Measurements from ENCODE around the gene ASAP3.
A peak's percentile ranks its signal among the peaks of the same experiment; 100 is the strongest.

Gene ASAP3

GRCh38 chr1:23483321-23484252 is at the start of gene ASAP3:
ASAP3 (minus strand) TSS chr1:23484179; CDS start chr1:23484133, 46 bp downstream.
- Mint-ChIP-seq H3K27ac (ENCODE audit: low read depth) (no peak within 1 kb of the TSS), H3K4me1 (peaks cover 16% of the 10 kb centered on the region), H3K27me3 (peaks cover 41% of the 10 kb centered on the region), H3K9me3 (no peaks in the 10 kb centered on the region), H3K36me3 (ENCODE audit: insufficient read depth) (peaks cover 2% of the 10 kb centered on the region), H3K4me3 (peak within 1 kb of the TSS; percentile 82)
- ATAC-seq (replicated peaks; ENCODE audit: extremely low read depth, poor library complexity, severe bottlenecking) (peak; percentile 52), DNase-seq (ENCODE audit: low spot score in 2 of 2) (no peak)

- ATAC-seq (replicated peaks; ENCODE audit: extremely low read depth, poor library complexity, severe bottlenecking) (no peak), DNase-seq (ENCODE audit: low spot score in 2 of 2) (no peak)
- Mint-ChIP-seq H3K36me3 (ENCODE audit: insufficient read depth) (peaks cover 3% of the 10 kb centered on the region), H3K27ac (ENCODE audit: low read depth) (peak overlapping the region; percentile 13), H3K27me3 (no peaks in the 10 kb centered on the region), H3K4me3 (peak overlapping the region; percentile 30), H3K9me3 (no peaks in the 10 kb centered on the region), H3K4me1 (peaks cover 41% of the 10 kb centered on the region)
Measured at GRCh38 chr1:23533246-23534023, 49.5 kb upstream of the ASAP3 start.

- ATAC-seq (replicated peaks; ENCODE audit: extremely low read depth, poor library complexity, severe bottlenecking) (no peak), DNase-seq (ENCODE audit: low spot score in 2 of 2) (no peak)
- H3K36me3 Mint-ChIP-seq (ENCODE audit: insufficient read depth): peaks cover 5% of the 10 kb centered on the region
- peak overlapping the region; percentile 88 for H3K27ac Mint-ChIP-seq (ENCODE audit: low read depth)
- peaks cover 59% of the 10 kb centered on the region for H3K4me1 Mint-ChIP-seq
- H3K27me3 Mint-ChIP-seq: no peaks in the 10 kb centered on the region
- H3K9me3 Mint-ChIP-seq: no peaks in the 10 kb centered on the region
- peak overlapping the region; percentile 88 for H3K4me3 Mint-ChIP-seq
Measured at GRCh38 chr1:23531562-23532094, 47.6 kb upstream of the ASAP3 start.

- H3K27me3 Mint-ChIP-seq: no peaks in the 10 kb centered on the region
- ATAC-seq (replicated peaks; ENCODE audit: extremely low read depth, poor library complexity, severe bottlenecking) (peak; percentile 75), DNase-seq (ENCODE audit: low spot score in 2 of 2) (peak; percentile 57 to 66)
- H3K4me3 Mint-ChIP-seq: peak within 1 kb of the TSS; percentile 88
- no peaks in the 10 kb centered on the region for H3K9me3 Mint-ChIP-seq
- H3K36me3 Mint-ChIP-seq (ENCODE audit: insufficient read depth): peaks cover 7% of the 10 kb centered on the region
- H3K27ac Mint-ChIP-seq (ENCODE audit: low read depth): peak within 1 kb of the TSS; percentile 88
- peaks cover 65% of the 10 kb centered on the region for H3K4me1 Mint-ChIP-seq
Measured at GRCh38 chr1:23530747-23531561, 47.0 kb upstream of the ASAP3 start, which contains the start of gene E2F2. E2F2 (minus strand) TSS chr1:23531233; CDS start chr1:23530793, 440 bp downstream.

GRCh38 chr1:23530087-23530746 is 46.2 kb upstream of the ASAP3 start:
- H3K27ac Mint-ChIP-seq (ENCODE audit: low read depth): peak overlapping the region; percentile 76
- H3K9me3 Mint-ChIP-seq: no peaks in the 10 kb centered on the region
- H3K4me3 Mint-ChIP-seq: peak overlapping the region; percentile 77
- DNase-seq (ENCODE audit: low spot score in 2 of 2) (no peak), ATAC-seq (replicated peaks; ENCODE audit: extremely low read depth, poor library complexity, severe bottlenecking) (peak; percentile 9)
- H3K36me3 Mint-ChIP-seq (ENCODE audit: insufficient read depth): peaks cover 7% of the 10 kb centered on the region
- no peaks in the 10 kb centered on the region for H3K27me3 Mint-ChIP-seq
- H3K4me1 Mint-ChIP-seq: peaks cover 73% of the 10 kb centered on the region

- no peak for ATAC-seq (replicated peaks; ENCODE audit: extremely low read depth, poor library complexity, severe bottlenecking)
- DNase-seq (ENCODE audit: low spot score in 2 of 2): no peak
- Mint-ChIP-seq H3K36me3 (ENCODE audit: insufficient read depth) (peaks cover 7% of the 10 kb centered on the region), H3K9me3 (no peaks in the 10 kb centered on the region), H3K4me3 (peak overlapping the region; percentile 77), H3K27ac (ENCODE audit: low read depth) (peak overlapping the region; percentile 76), H3K27me3 (no peaks in the 10 kb centered on the region), H3K4me1 (peaks cover 81% of the 10 kb centered on the region)
Measured at GRCh38 chr1:23529146-23530086, 45.4 kb upstream of the ASAP3 start.

- ATAC-seq (replicated peaks; ENCODE audit: extremely low read depth, poor library complexity, severe bottlenecking) (peak; percentile 69), DNase-seq (ENCODE audit: low spot score in 2 of 2) (peak; percentile 61 to 69)
- peaks cover 82% of the 10 kb centered on the region for H3K4me1 Mint-ChIP-seq
- H3K27me3 Mint-ChIP-seq: no peaks in the 10 kb centered on the region
- H3K36me3 Mint-ChIP-seq (ENCODE audit: insufficient read depth): peaks cover 7% of the 10 kb centered on the region
- peak overlapping the region; percentile 77 for H3K4me3 Mint-ChIP-seq
- no peaks in the 10 kb centered on the region for H3K9me3 Mint-ChIP-seq
- peak overlapping the region; percentile 76 for H3K27ac Mint-ChIP-seq (ENCODE audit: low read depth)
Measured at GRCh38 chr1:23528250-23528978, 44.4 kb upstream of the ASAP3 start.

GRCh38 chr1:23527900-23528249 is 43.9 kb upstream of the ASAP3 start:
- DNase-seq (ENCODE audit: low spot score in 2 of 2): no peak
- peak overlapping the region; percentile 77 for H3K4me3 Mint-ChIP-seq
- H3K9me3 Mint-ChIP-seq: no peaks in the 10 kb centered on the region
- H3K27me3 Mint-ChIP-seq: no peaks in the 10 kb centered on the region
- H3K36me3 Mint-ChIP-seq (ENCODE audit: insufficient read depth): peaks cover 7% of the 10 kb centered on the region
- H3K27ac Mint-ChIP-seq (ENCODE audit: low read depth): peak overlapping the region; percentile 76
- peaks cover 77% of the 10 kb centered on the region for H3K4me1 Mint-ChIP-seq
- peak; percentile 17 for ATAC-seq (replicated peaks; ENCODE audit: extremely low read depth, poor library complexity, severe bottlenecking)

- Mint-ChIP-seq H3K4me1 (peaks cover 78% of the 10 kb centered on the region), H3K27ac (ENCODE audit: low read depth) (no peak overlapping the region), H3K4me3 (peak overlapping the region; percentile 77), H3K27me3 (no peaks in the 10 kb centered on the region), H3K9me3 (no peaks in the 10 kb centered on the region), H3K36me3 (ENCODE audit: insufficient read depth) (peaks cover 7% of the 10 kb centered on the region)
- no peak for DNase-seq (ENCODE audit: low spot score in 2 of 2)
- ATAC-seq (replicated peaks; ENCODE audit: extremely low read depth, poor library complexity, severe bottlenecking): no peak
Measured at GRCh38 chr1:23527366-23527765, 43.4 kb upstream of the ASAP3 start.

- Mint-ChIP-seq H3K9me3 (no peaks in the 10 kb centered on the region), H3K27me3 (no peaks in the 10 kb centered on the region), H3K4me3 (peak overlapping the region; percentile 77), H3K27ac (ENCODE audit: low read depth) (peak overlapping the region; percentile 85), H3K36me3 (ENCODE audit: insufficient read depth) (peaks cover 6% of the 10 kb centered on the region), H3K4me1 (peaks cover 80% of the 10 kb centered on the region)
- ATAC-seq (replicated peaks; ENCODE audit: extremely low read depth, poor library complexity, severe bottlenecking) (no peak), DNase-seq (ENCODE audit: low spot score in 2 of 2) (no peak)
Measured at GRCh38 chr1:23526329-23527041, 42.5 kb upstream of the ASAP3 start.

Data from central memory CD8-positive, alpha-beta T cell (primary cell).